OCI-LY7 (cell line): ENCODE data around the gene SERAC1. TPM values are rescaled to one million over a fixed set of nuclear protein-coding genes. Genes with fewer than 3 reads are reported as not detected.

Experiments
- BruUV-seq: library from RNA; stranded (reverse); fragments of 400-500 nt; replicated peaks from 2 replicates; lab custom pipeline; 2021; lab: Mats Ljungman, UMichigan
- CTCF ChIA-PET: fragments of 300-600 bp; sonication (Branson Sonifier 250); formaldehyde crosslinking; loops from one replicate; lab custom pipeline; 2022; ENCODE audit warnings: antibody characterized with exemption; ENCODE audit not compliant: unreplicated experiment; lab: Charles Lee
- POLR2A ChIA-PET: fragments of 300-600 bp; sonication (Branson Sonifier 250); formaldehyde crosslinking; loops from one replicate; lab custom pipeline; 2022; ENCODE audit warnings: antibody characterized with exemption; lab: Charles Lee
- DNase-seq: peaks from one replicate; pipeline ENCODE4 v3.0.0-alpha.2; 2015; ENCODE audit warnings: low spot score
- H2AFZ ChIP-seq: fragments of 200-600 bp; sonication (generic), shearing (Covaris generic); 2 replicates; pipeline ENCODE4 v1.6.1; 2014; ENCODE audit warnings: mild to moderate bottlenecking, antibody characterized with exemption, low read length, moderate library complexity
- H3K27ac ChIP-seq: fragments of 200-600 bp; sonication (generic); 2 replicates; pipeline ENCODE4 v1.5.1; 2014; ENCODE audit warnings: mixed run types, low read depth, mild to moderate bottlenecking, moderate library complexity, low read length, inconsistent platforms; ENCODE audit not compliant: poor library complexity, severe bottlenecking
- H3K36me3 ChIP-seq: fragments of 200-600 bp; sonication (generic); 2 replicates; pipeline ENCODE4 v1.6.1; 2014; ENCODE audit warnings: mild to moderate bottlenecking, antibody characterized with exemption, low read length, moderate library complexity, mixed read lengths; ENCODE audit not compliant: insufficient read depth
- H3K4me1 ChIP-seq: fragments of 200-600 bp; sonication (generic); 2 replicates; pipeline ENCODE4 v1.5.1; 2014; ENCODE audit warnings: mild to moderate bottlenecking, low read length; ENCODE audit not compliant: insufficient read depth, poor library complexity, severe bottlenecking
- H3K4me2 ChIP-seq: fragments of 200-600 bp; sonication (generic); 2 replicates; pipeline ENCODE4 v1.6.1; 2014; ENCODE audit warnings: mild to moderate bottlenecking, low read length
- H3K4me3 ChIP-seq: fragments of 200-600 bp; sonication (generic); 2 replicates; pipeline ENCODE4 v1.5.1; 2014; ENCODE audit warnings: mild to moderate bottlenecking, low read depth, low read length; ENCODE audit not compliant: poor library complexity, severe bottlenecking
- H3K79me2 ChIP-seq: fragments of 200-600 bp; sonication (generic); 2 replicates; pipeline ENCODE4 v1.6.1; 2016; ENCODE audit warnings: low read depth, mild to moderate bottlenecking, low read length, moderate library complexity, mixed read lengths; ENCODE audit not compliant: insufficient read depth
- H3K9me2 ChIP-seq: fragments of 200-600 bp; sonication (generic); 2 replicates; pipeline ENCODE4 v1.6.1; 2016; ENCODE audit warnings: mild to moderate bottlenecking, low read length, mixed read lengths; ENCODE audit not compliant: insufficient read depth
- H3K9me3 ChIP-seq: fragments of 200-600 bp; sonication (generic); 2 replicates; pipeline ENCODE4 v1.6.1; 2014; ENCODE audit warnings: mild to moderate bottlenecking, mixed run types, low read length, mixed read lengths
- H4K20me1 ChIP-seq: fragments of 200-600 bp; sonication (generic); 2 replicates; pipeline ENCODE4 v1.6.1; 2014; ENCODE audit warnings: mild to moderate bottlenecking, antibody characterized with exemption, low read length, moderate library complexity, mixed read lengths; ENCODE audit not compliant: insufficient read depth
- CTCF ChIP-seq: fragments of 200-600 bp; sonication (generic); conservative IDR thresholded peaks from 2 replicates; pipeline ENCODE4 v1.5.1; 2014; ENCODE audit warnings: mild to moderate bottlenecking, antibody characterized with exemption, low read length, moderate library complexity, mixed read lengths
- EZH2phosphoT487 ChIP-seq: fragments of 200-600 bp; sonication (generic); IDR thresholded peaks from 2 replicates; pipeline ENCODE4 v1.6.1; 2018; ENCODE audit warnings: low read depth, borderline replicate concordance, mild to moderate bottlenecking, mixed run types, antibody characterized with exemption, low read length, moderate library complexity, mixed read lengths
- intact Hi-C: fragments of 100-400 bp; cut with micrococcal nuclease; formaldehyde crosslinking; loops from one replicate; pipeline ENCODE4 v1.10.0; 2022; ENCODE audit not compliant: unreplicated experiment
- total RNA-seq, 2 experiments: library from RNA; depleted of rRNA in 1 of 2; stranded (reverse); fragments of >200 nt in 1 of 2; shearing (Covaris generic) in 1 of 2; gene quantifications; 2 replicates each; pipeline ENCODE4 v1.2.3, GENCODE V29; 2014 to 2022

Gene SERAC1
- total RNA-seq, 2 experiments from 2014 or later, result 3.0 to 6.9 TPM

GRCh38 chr6:158109748-158110147 lies 58.3 kb downstream of the SERAC1 start:
- POLR2A ChIA-PET, result no interaction called here
- Histone ChIP-seq H3K79me2 (no peaks in the 10 kb centered on the region), H2AFZ (no peak overlapping the region), H3K4me1 (no peaks in the 10 kb centered on the region), H3K27ac (no peak overlapping the region), H3K4me3 (no peak overlapping the region), H3K9me3 (no peaks in the 10 kb centered on the region), H4K20me1 (no peaks in the 10 kb centered on the region), H3K9me2 (no peaks in the 10 kb centered on the region), H3K36me3 (peaks cover 10% of the 10 kb centered on the region; the same call in 1 of the 2 replicates), H3K4me2 (no peak overlapping the region)
- intact Hi-C loops, result no loop called here
- TF ChIP-seq EZH2phosphoT487 (no peak), CTCF (no peak)
- BruUV-seq, result no TSS peak
- CTCF ChIA-PET, result no interaction called here
- no peak for DNase-seq

- POLR2A ChIA-PET, result no interaction called here
- Histone ChIP-seq H3K79me2 (no peaks in the 10 kb centered on the region), H3K9me2 (no peaks in the 10 kb centered on the region), H3K4me3 (no peak overlapping the region), H3K36me3 (0 out of 2 replicates have a peak, but pooled peaks cover 4% of the 10 kb centered on the region), H3K4me2 (no peak overlapping the region), H2AFZ (no peak overlapping the region), H4K20me1 (no peaks in the 10 kb centered on the region), H3K4me1 (no peaks in the 10 kb centered on the region), H3K9me3 (no peaks in the 10 kb centered on the region), H3K27ac (no peak overlapping the region)
- no TSS peak for BruUV-seq
- intact Hi-C loops, result no loop called here
- CTCF ChIA-PET, result no interaction called here
- no peak for TF ChIP-seq EZH2phosphoT487
- no peak for TF ChIP-seq CTCF
- DNase-seq, result no peak
Measured at GRCh38 chr6:158104696-158105095, 63.4 kb downstream of the SERAC1 start.

- TF ChIP-seq CTCF (no peak), EZH2phosphoT487 (no peak)
- no peaks in the 10 kb centered on the region for H3K9me2 ChIP-seq
- no peaks in the 10 kb centered on the region for H3K9me3 ChIP-seq
- no peak overlapping the region for H3K4me2 ChIP-seq
- no peak for DNase-seq
- H2AFZ ChIP-seq, result no peak overlapping the region
- H3K27ac ChIP-seq, result no peak overlapping the region
- H4K20me1 ChIP-seq, result no peaks in the 10 kb centered on the region
- H3K36me3 ChIP-seq, result no peaks in the 10 kb centered on the region
- no peak overlapping the region for H3K4me3 ChIP-seq
- H3K79me2 ChIP-seq, result no peaks in the 10 kb centered on the region
- intact Hi-C loops, result no loop called here
- H3K4me1 ChIP-seq, result no peaks in the 10 kb centered on the region
- ChIA-PET POLR2A (no interaction called here), CTCF (no interaction called here)
- no TSS peak for BruUV-seq
Measured at GRCh38 chr6:158103228-158103627, 64.8 kb downstream of the SERAC1 start.
